GM21723 (cell line): Measurements from ENCODE around the gene OMA1.

ENCODE experiments used
- ATAC-seq: cut with Tn5 transposase; IDR thresholded peaks from one replicate; pipeline ENCODE4 v1.9.1; 2021; ENCODE audit warnings: mild to moderate bottlenecking, moderate library complexity; ENCODE audit not compliant: unreplicated experiment

Gene OMA1

GRCh38 chr1:58434181-58434580, 112.3 kb downstream of the OMA1 start:
- ATAC-seq, result no peak

DNA sequence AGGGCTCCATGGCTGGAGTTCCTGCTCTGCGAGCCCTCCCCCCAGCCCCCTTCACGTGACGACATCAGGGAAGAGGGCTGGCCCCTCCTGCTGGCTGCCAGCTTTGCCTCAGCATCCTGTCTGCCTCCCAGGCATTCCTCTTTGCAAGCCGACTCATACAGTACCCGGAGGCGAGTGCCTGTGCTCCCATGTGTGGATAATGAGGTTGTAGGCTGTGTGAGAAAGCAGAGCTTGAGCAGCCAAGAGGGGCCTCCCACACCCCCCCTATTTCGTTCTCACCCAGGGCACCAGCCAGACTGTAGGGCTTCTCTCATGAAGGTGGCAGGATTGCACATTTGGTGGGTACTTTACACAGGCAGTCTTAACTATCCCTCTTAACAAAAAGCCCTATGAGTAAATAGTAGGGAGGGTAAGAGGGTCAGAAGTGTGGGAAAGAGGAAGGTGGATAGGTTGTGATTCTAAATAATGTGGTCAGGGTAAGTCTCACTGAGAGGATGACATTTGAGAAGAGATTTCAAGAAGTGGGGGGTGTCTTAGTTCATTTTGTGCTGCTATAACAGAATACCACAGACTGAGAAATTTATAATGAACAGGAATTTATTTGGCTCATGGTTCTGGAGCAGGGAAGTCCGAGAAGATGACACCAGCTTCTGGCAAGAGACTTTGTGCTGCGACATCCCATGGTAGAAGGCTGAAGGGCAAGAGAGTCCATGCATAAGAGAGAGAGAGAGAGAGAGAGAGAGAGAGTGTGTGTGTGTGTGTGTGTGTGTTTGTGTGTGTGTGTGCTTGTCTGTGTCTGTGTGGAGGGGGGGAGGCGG, 113.5 kb downstream of the OMA1 start:
- no peak for ATAC-seq

- ATAC-seq, result no peak
These were observed 114.5 kb downstream of the OMA1 start for GRCh38 chr1:58431901-58432620.
